Measurements from ENCODE around the gene ALDH1B1.

ALDH1B1 gene

GRCh38 chr9:38441347-38442085 is 49.0 kb downstream of the ALDH1B1 start:
- no peak for DNase-seq

- no peak for DNase-seq
Measured at GRCh38 chr9:38442473-38443096, 50.1 kb downstream of the ALDH1B1 start.

GRCh38 chr9:38443181-38443580 is 50.7 kb downstream of the ALDH1B1 start:
- no peak for DNase-seq

GRCh38 chr9:38443597-38443996 is 51.1 kb downstream of the ALDH1B1 start:
- DNase-seq = no peak

- DNase-seq = no peak
Measured at GRCh38 chr9:38445154-38446043, 52.9 kb downstream of the ALDH1B1 start.

GRCh38 chr9:38447703-38448102 is 55.2 kb downstream of the ALDH1B1 start:
- DNase-seq = no peak

Data from NK-92 treated with Interleukin-12 subunit alpha and Interleukin-12 subunit beta, amount 100 ng/mL, for 24 hours (cell line).